Lower lobe of right lung (tissue), 2 donors: Measurements from ENCODE around the gene SPIN1. TPM values are rescaled to one million over a fixed set of nuclear protein-coding genes. Genes with fewer than 3 reads are reported as not detected.
A peak's percentile ranks its signal among the peaks of the same experiment; 100 is the strongest.
"Not testable (repeated sequence)": the region's sequence is repeated elsewhere in the genome, so short reads cannot be mapped to it uniquely, and the experiment has no call there.

Experiments used
- ATAC-seq, 2 donors: fragments of 200-7000 bp; cut with Tn5 transposase; one replicate each; pipeline ENCODE4 v1.9.1; 2020 to 2022; ENCODE audit warnings: mild to moderate bottlenecking in 2 of 2, moderate library complexity in 2 of 2
- DNase-seq: peaks from one replicate; pipeline ENCODE4 v3.0.0-alpha.2; 2020
- H3K27ac ChIP-seq: fragments of 200-600 bp; one replicate; pipeline ENCODE4 v1.8.0; 2022
- H3K27me3 ChIP-seq: fragments of 200-600 bp; one replicate; pipeline ENCODE4 v1.8.0; 2022; ENCODE audit warnings: low read depth
- H3K36me3 ChIP-seq: fragments of 200-600 bp; one replicate; pipeline ENCODE4 v1.8.0; 2022; ENCODE audit warnings: mild to moderate bottlenecking
- H3K4me1 ChIP-seq: fragments of 200-600 bp; one replicate; pipeline ENCODE4 v1.8.0; 2022
- H3K4me3 ChIP-seq: fragments of 200-600 bp; one replicate; pipeline ENCODE4 v1.8.0; 2022; ENCODE audit warnings: mild to moderate bottlenecking
- H3K9me3 ChIP-seq: fragments of 200-600 bp; one replicate; pipeline ENCODE4 v1.8.0; 2022
- CTCF ChIP-seq: fragments of 200-600 bp; IDR thresholded peaks from one replicate; pipeline ENCODE4 v1.8.0; 2022; ENCODE audit warnings: antibody characterized with exemption, mild to moderate bottlenecking
- intact Hi-C: fragments of 100-400 bp; cut with DNase I; formaldehyde crosslinking; loops from one replicate; pipeline ENCODE4 v1.11.0; 2022
- total RNA-seq: library from RNA; stranded (reverse); fragmentation: NEBNext Ultra II Directional; extraction: Animal tissue kit (Norgen Biotek cat#: 25700); gene quantifications from one replicate; pipeline ENCODE4 v1.2.1, GENCODE V29; 2021
- donor health status: DM: no; HTN: yes; CAD: no; lungs with severe emphysema.

The SPIN1 gene
- total RNA-seq, 1 donor from 2014 or later: 59.5 TPM

DNA sequence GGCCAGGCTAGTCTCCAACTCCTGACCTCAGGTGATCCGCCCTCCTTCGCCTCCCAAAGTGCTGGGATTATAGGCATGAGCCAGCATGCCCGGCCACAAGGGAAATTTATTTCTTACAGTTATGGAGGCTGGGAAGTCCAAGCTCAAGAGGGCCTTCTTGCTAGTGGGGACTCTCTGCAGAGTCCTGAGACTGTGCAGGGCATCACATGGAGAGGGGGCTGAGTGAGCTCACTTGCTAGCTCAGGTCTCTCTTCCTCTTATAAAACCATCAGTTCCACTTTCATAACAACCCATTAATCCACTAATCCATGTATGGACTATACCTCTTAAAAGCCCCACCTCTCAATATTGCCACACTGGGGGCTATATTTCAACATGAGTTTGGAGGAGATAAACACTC is 5.1 kb upstream of the SPIN1 start:
- TF ChIP-seq CTCF: no peak
- Histone ChIP-seq H3K4me1 (peaks cover 8% of the 10 kb centered on the region), H3K36me3 (no peaks in the 10 kb centered on the region), H3K27ac (no peak overlapping the region), H3K9me3 (no peaks in the 10 kb centered on the region), H3K27me3 (no peaks in the 10 kb centered on the region), H3K4me3 (no peak overlapping the region)
- ATAC-seq (no peak), DNase-seq (no peak)
- intact Hi-C loops: no loop called here

- H3K9me3 ChIP-seq, H3K36me3 ChIP-seq, intact Hi-C loops, H3K27me3 ChIP-seq, H3K4me3 ChIP-seq, ATAC-seq, H3K27ac ChIP-seq, DNase-seq: not testable (repeated sequence)
- peaks cover 24% of the 10 kb centered on the region for H3K4me1 ChIP-seq
These were observed 2.1 kb upstream of the SPIN1 start for GRCh38 chr9:88386137-88386536.

GRCh38 chr9:88387036-88387551 is 1.1 kb upstream of the SPIN1 start:
- Histone ChIP-seq H3K27me3 (no peaks in the 10 kb centered on the region), H3K36me3 (no peaks in the 10 kb centered on the region), H3K9me3 (no peaks in the 10 kb centered on the region), H3K4me1 (peaks cover 29% of the 10 kb centered on the region), H3K27ac (peak overlapping the region; percentile 90), H3K4me3 (peak overlapping the region; percentile 87)
- TF ChIP-seq CTCF: no peak
- peak; percentile 70 for DNase-seq
- ATAC-seq: peak; percentile 43 to 55
- intact Hi-C loops: no loop called here

- intact Hi-C loops: no loop called here
- DNase-seq (peak; percentile 69), ATAC-seq (peak; percentile 70 to 72)
- H3K27ac ChIP-seq: peak overlapping the region; percentile 90
- peak overlapping the region; percentile 87 for H3K4me3 ChIP-seq
- H3K9me3 ChIP-seq: no peaks in the 10 kb centered on the region
- no peaks in the 10 kb centered on the region for H3K27me3 ChIP-seq
- no peak for TF ChIP-seq CTCF
- no peaks in the 10 kb centered on the region for H3K36me3 ChIP-seq
- H3K4me1 ChIP-seq: peaks cover 32% of the 10 kb centered on the region
These were observed 567 bp upstream of the SPIN1 start for GRCh38 chr9:88387552-88388202.

GRCh38 chr9:88388886-88389605 is 802 bp downstream of the SPIN1 start:
- peak; percentile 69 for DNase-seq
- peak overlapping the region; percentile 90 for H3K27ac ChIP-seq
- H3K4me1 ChIP-seq: peaks cover 32% of the 10 kb centered on the region
- H3K9me3 ChIP-seq: no peaks in the 10 kb centered on the region
- TF ChIP-seq CTCF: no peak
- peak overlapping the region; percentile 87 for H3K4me3 ChIP-seq
- H3K27me3 ChIP-seq: no peaks in the 10 kb centered on the region
- peak; percentile 49 to 50 for ATAC-seq
- intact Hi-C loops: no loop called here
- H3K36me3 ChIP-seq: no peaks in the 10 kb centered on the region
